CD4-positive, alpha-beta T cell treated with Interleukin-15 for 1 hour (primary cell): ENCODE measurements around the gene PSMD9.
"Not testable (repeated sequence)": the region's sequence is repeated elsewhere in the genome, so short reads cannot be mapped to it uniquely, and the experiment has no call there.

ENCODE experiments used
- DNase-seq: peaks from one replicate; pipeline ENCODE4 v3.0.0-alpha.2; 2020

Gene PSMD9

GRCh38 chr12:121926874-121927706, 38.5 kb downstream of the PSMD9 start:
- DNase-seq = peak; percentile 48

DNA sequence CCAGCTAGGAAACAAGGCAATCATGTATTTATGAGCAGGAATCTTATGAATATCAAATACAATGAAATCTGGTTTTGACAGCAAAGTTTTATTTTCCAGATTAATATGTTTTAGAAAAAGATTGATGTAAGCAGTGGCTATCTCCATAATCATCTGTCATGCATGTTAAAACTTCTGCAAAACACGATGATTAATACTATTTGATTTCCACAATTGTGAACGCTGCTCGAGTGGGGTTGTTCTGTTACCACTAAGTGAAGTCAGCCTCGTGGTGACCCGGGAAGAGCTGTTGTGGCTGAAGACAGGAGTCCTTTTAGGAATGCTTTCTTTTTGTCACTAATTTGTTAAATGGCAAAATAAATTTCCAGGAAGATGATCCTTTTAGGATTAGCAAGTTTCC, 39.2 kb downstream of the PSMD9 start:
- no peak for DNase-seq

DNA sequence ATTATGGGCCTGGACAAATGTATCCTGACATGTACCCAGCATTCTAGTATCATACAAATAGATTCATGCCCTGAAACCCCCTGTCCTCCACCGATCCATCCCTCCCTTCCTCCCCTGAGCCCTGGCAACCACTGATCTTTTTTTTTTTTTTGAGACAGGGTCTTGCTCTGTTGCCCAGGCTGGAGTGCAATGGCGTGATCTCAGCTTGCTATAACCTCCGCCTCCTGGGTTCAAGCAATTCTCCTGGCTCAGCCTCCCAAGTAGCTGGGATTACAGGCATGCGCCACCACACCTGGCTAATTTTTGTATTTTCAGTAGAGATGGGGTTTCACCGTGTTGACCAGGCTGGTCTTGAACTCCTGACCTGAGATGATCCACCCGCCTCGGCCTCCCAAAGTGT, 41.0 kb downstream of the PSMD9 start:
- DNase-seq = not testable (repeated sequence)

GRCh38 chr12:121930862-121931261, 42.3 kb downstream of the PSMD9 start:
- DNase-seq = no peak

DNA sequence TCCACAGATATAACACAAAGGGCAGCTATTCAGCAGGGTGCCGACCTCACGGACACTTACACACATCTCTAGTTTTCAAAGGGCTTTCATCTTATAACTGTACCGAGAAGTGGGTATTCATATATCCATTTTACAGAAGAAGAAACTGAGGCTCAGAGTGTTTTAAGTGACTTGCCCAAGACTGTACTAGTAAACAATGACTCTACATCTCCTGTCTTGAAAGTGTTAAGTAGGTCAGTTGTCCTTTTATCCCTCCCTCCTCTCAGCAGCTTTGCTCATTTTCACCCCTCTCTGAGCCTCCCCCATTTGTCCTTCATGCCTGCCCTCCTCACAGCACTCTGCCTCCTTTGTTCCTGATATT, 43.6 kb downstream of the PSMD9 start:
- no peak for DNase-seq

DNA sequence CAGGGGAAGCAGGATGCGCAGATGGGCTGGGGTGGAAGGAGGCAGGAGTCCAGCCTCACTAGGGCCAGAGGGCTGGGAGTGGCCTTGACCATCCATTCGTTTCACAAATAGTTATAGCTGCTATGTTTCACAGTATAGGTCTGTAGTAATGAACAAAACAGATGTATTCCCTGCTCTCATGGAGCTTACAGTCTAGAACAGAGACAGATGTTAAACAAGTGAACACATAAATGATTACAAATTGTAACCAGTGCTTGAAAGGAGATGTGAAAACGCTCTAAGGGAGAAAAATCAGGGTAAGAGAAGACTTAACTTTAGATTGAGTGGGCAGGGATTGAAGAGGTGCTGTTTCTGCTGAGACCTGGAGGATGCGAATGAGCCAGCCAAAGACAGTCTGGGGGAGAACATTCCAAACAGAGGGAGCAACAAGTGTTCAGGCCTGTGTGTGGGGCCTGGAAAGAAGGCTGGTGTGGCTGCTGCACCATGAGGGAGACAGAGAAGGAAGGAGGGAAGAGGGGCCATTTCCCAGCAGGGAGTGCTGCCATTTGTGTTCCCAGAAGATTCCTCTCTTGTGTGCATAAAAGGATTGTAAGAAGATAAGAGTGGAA, 44.4 kb downstream of the PSMD9 start:
- no peak for DNase-seq

DNA sequence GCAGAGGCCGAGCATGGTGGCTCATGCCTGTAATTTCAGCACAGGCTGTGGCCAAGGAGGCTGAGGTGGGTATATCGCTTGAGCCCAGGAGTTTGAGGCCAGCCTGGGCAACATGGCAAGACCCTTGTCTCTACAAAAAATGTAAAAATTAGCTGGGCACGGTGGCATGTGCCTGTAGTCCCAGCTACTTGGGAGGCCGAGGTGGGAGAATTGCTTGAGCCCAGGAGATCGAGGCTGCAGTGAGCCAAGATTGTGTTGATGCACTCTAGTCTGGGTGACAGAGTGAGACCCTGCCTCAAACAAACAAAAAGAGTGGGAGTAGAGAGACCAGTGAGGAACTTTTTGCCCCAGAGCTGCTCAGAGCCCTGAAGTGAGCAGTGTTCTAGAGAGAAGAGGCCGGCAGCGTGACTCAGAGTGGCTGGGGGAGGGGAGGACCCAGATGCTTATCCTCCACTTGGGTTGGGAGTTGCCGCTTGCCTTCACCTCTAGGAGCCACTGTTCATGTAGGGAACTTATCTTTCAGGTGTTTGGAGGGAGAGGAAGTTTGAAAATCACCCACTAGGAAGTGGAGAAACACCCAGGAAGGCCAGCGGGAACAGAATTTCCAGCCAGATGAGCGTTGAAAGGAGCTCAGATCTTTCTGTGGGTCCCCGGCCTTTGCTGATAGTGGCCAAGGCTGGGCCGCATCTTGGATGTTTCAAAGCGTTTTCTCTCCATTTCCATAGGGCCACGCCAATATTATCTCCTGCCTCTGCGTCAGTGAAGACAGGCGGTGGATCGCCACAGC, 45.1 kb downstream of the PSMD9 start:
- no peak for DNase-seq

GRCh38 chr12:121934309-121934664, 45.7 kb downstream of the PSMD9 start:
- DNase-seq = no peak

- no peak for DNase-seq
These were observed 49.1 kb downstream of the PSMD9 start for GRCh38 chr12:121937654-121938053.

DNA sequence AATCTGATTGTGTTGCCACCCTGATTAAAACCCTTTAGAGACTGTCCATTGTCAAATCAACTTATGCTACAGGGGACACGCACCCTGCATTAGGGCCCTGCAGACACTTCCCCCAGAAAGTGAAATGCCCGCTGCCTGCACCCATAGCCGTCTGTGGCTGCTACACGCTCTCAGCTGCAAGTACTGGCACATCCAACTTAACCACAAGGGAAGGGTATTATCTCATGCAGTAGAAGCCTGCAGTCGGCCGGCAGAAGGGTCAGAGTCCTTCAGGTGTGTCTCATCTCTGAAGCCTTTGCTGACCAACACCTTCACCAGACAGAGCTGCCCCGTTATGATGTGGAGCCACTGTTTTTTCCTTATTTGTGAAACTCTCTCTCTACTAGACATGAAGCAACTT, 50.6 kb downstream of the PSMD9 start:
- DNase-seq = no peak

- no peak for DNase-seq
These were observed 51.6 kb downstream of the PSMD9 start for GRCh38 chr12:121939992-121940766.

DNA sequence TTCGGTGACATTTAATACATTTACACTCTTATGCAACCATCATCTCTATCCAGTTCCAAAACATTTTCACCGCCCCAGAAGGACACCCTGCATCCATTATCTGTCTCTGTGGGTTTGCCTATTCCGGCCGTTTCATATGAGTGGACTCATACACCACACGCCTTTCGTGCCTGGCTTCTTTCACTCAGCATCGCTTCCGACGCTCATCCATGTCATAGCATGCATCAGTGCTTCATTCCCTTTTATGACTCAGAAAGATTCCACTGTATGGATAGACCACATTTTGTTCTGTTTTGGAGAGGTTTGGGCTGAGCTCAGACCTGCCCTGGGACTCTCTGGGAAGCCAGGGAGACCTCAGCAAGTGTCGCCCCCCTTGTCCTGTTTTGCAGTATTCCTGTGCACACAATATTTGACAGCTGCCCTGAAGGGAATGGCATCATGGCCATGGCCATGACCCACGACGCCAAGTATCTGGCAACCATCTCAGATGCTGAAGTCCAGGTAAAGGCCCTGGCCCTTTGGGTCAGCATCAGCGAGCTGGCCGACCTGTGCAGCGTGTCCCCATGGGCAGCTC, 53.6 kb downstream of the PSMD9 start:
- DNase-seq = no peak

- DNase-seq = no peak
These were observed 55.3 kb downstream of the PSMD9 start for GRCh38 chr12:121943926-121944325.

- DNase-seq = no peak
These were observed 57.9 kb downstream of the PSMD9 start for GRCh38 chr12:121946313-121947025.

GRCh38 chr12:121947981-121948380, 59.4 kb downstream of the PSMD9 start:
- no peak for DNase-seq

DNA sequence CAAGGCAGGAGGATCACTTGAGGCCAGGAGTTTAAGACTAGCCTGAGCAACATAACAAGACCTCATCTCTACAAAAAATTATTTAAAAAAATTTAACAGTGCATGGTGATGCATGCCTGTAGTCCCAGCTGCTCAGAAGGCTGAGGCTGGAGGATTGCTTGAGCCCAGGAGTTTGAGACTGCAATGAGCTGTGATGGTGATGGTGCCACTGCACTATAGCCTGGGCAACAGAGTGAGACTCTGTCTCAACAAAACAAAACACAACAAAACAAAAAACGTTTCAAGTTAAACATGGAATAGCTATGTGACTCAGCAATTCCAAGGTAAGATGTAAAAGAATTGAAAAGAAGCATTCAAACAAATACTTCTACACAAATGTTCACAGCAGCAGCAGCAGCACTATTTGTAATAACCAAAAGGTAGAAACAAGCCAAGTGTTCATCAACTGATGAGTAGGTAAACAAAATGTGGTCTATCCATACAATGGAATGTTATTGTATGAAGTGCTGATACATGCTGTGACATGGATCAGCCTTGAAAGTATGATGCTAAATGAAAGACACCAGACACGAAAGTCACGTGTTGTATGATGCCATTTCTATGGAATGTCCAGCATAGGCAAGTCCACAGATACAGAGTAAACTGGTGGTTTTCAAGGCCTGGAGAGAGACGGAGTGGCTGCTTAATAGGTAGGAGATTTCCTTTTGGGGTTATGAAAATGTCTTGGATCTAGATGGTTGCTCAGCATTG, 61.2 kb downstream of the PSMD9 start:
- DNase-seq = no peak

DNA sequence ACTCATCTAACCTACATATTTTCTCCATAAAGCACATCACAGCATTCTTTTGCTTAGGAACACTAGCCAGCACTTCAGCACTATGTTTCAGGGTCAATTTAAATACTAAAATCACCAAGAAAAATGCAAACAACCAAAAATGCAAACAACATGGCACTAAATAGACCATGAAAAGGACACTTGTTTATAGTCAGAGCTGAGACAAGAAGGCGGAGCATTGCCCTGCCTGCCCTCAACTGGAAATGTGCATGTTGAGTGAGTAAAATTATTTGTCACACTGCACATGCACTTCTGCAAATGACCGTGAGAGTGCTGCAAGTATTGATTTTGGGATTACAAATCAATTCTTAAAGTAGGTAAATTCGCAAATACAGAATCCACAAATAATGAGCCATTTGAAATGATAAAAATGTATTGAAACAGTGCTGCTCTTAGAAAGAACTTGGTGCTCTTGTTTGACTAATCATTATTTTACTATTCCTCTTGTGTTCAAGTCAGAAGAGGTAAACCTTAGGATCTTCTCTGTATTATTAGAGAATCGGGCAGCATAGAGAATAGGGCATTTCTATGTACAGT, 64.6 kb downstream of the PSMD9 start:
- no peak for DNase-seq

- no peak for DNase-seq
These were observed 65.1 kb downstream of the PSMD9 start for GRCh38 chr12:121953695-121954094.

- no peak for DNase-seq
These were observed 67.0 kb downstream of the PSMD9 start for GRCh38 chr12:121955258-121956237.
